ENCODE measurements around the gene PLA2G4E.

PLA2G4E gene

GRCh38 chr15:41932511-41933289 is 88.1 kb downstream of the PLA2G4E start:
- no peak for DNase-seq

- DNase-seq = no peak
Observed at GRCh38 chr15:41932101-41932500, 88.7 kb downstream of the PLA2G4E start.

Data from T1000 (cell line).